Mesenchymal stem cell (in vitro differentiated cells and primary cell): ENCODE results near the gene PGGHG.

ENCODE experiments used
- DNase-seq: peaks from one replicate; pipeline ENCODE4 v3.0.0-alpha.2; 2013
- H2AFZ ChIP-seq: one replicate; pipeline ENCODE4 v1.6.1; 2013; ENCODE audit warnings: low read depth, mild to moderate bottlenecking, control low read depth, inconsistent platforms, low read length, moderate library complexity
- H2AK5ac ChIP-seq: 2 replicates; pipeline ENCODE4 v1.6.1; 2013; ENCODE audit warnings: low read length, moderate library complexity, mild to moderate bottlenecking, inconsistent platforms; ENCODE audit not compliant: severe bottlenecking
- H2BK120ac ChIP-seq: one replicate; pipeline ENCODE4 v1.6.1; 2013; ENCODE audit warnings: low read depth, mild to moderate bottlenecking, inconsistent platforms, low read length, moderate library complexity
- H2BK12ac ChIP-seq, 2 experiments: one replicate each; pipeline ENCODE4 v1.6.1; 2013; ENCODE audit warnings: inconsistent platforms in 2 of 2, low read length in 2 of 2, mild to moderate bottlenecking in 2 of 2, moderate library complexity in 2 of 2, control low read depth in 1 of 2
- H2BK15ac ChIP-seq: one replicate; pipeline ENCODE4 v1.6.1; 2013; ENCODE audit warnings: mild to moderate bottlenecking, low read depth, inconsistent platforms; ENCODE audit not compliant: poor library complexity, severe bottlenecking
- H2BK5ac ChIP-seq: 2 replicates; pipeline ENCODE4 v1.6.1; 2013; ENCODE audit warnings: low read depth, mild to moderate bottlenecking, low read length, control low read depth, inconsistent platforms; ENCODE audit not compliant: poor library complexity, severe bottlenecking
- H3K14ac ChIP-seq, 2 experiments: one replicate each; pipeline ENCODE4 v1.6.1; 2013; ENCODE audit warnings: inconsistent platforms in 2 of 2, low read length in 2 of 2, control low read depth in 1 of 2, mild to moderate bottlenecking in 1 of 2, moderate library complexity in 1 of 2
- H3K18ac ChIP-seq, 2 experiments: one replicate each; pipeline ENCODE4 v1.6.1; 2013; ENCODE audit warnings: inconsistent platforms in 2 of 2, low read length in 2 of 2, control low read depth in 1 of 2, low read depth in 1 of 2, mild to moderate bottlenecking in 1 of 2
- H3K23ac ChIP-seq, 2 experiments: one replicate each; pipeline ENCODE4 v1.6.1; 2013; ENCODE audit warnings: inconsistent platforms in 2 of 2, low read length in 2 of 2, mild to moderate bottlenecking in 2 of 2, moderate library complexity in 2 of 2, control low read depth in 1 of 2
- H3K27ac ChIP-seq: 2 replicates; pipeline ENCODE4 v1.5.1; 2013; ENCODE audit warnings: mild to moderate bottlenecking, moderate library complexity, low read length, control low read depth, inconsistent platforms; ENCODE audit not compliant: poor library complexity, severe bottlenecking
- H3K27me3 ChIP-seq, 2 experiments: 2 replicates each; pipeline versions ENCODE4 v1.6.1 to v1.7.0; 2013; ENCODE audit warnings: low read length in 2 of 2, mild to moderate bottlenecking in 2 of 2, moderate library complexity in 2 of 2, control low read depth in 1 of 2, inconsistent platforms in 1 of 2; ENCODE audit not compliant: control insufficient read depth in 1 of 2, insufficient read depth in 1 of 2
- H3K36me3 ChIP-seq, 2 experiments: 2 replicates each; pipeline versions ENCODE4 v1.6.1 to v1.7.0; 2013; ENCODE audit warnings: low read length in 2 of 2, control low read depth in 1 of 2, inconsistent platforms in 1 of 2, low read depth in 1 of 2, mild to moderate bottlenecking in 1 of 2; ENCODE audit not compliant: insufficient read depth in 2 of 2, control insufficient read depth in 1 of 2
- H3K4ac ChIP-seq, 2 experiments: one replicate each; pipeline ENCODE4 v1.6.1; 2013; ENCODE audit warnings: inconsistent platforms in 2 of 2, low read length in 2 of 2, mild to moderate bottlenecking in 2 of 2, moderate library complexity in 2 of 2, control low read depth in 1 of 2, low read depth in 1 of 2
- H3K4me1 ChIP-seq: 2 replicates; pipeline ENCODE4 v1.6.1; 2013; ENCODE audit warnings: low read depth, low read length, control low read depth; ENCODE audit not compliant: control insufficient read depth, insufficient read depth
- H3K4me2 ChIP-seq: 2 replicates; pipeline ENCODE4 v1.6.1; 2013; ENCODE audit warnings: low read length, mild to moderate bottlenecking, inconsistent platforms; ENCODE audit not compliant: poor library complexity, severe bottlenecking
- H3K4me3 ChIP-seq, 2 experiments: 2 replicates each; pipeline versions ENCODE4 v1.5.1 to v1.7.0; 2013; ENCODE audit warnings: low read length in 2 of 2, mild to moderate bottlenecking in 2 of 2, control low read depth in 1 of 2, low read depth in 1 of 2; ENCODE audit not compliant: insufficient read depth in 1 of 2
- H3K79me1 ChIP-seq: replicated peaks from 2 replicates; pipeline ENCODE4 v1.6.1; 2013; ENCODE audit warnings: mild to moderate bottlenecking, control low read depth, low read length, inconsistent platforms; ENCODE audit not compliant: poor library complexity, severe bottlenecking
- H3K9ac ChIP-seq: 2 replicates; pipeline ENCODE4 v1.7.0; 2013; ENCODE audit warnings: mild to moderate bottlenecking, low read length, moderate library complexity
- H3K9me3 ChIP-seq: 2 replicates; pipeline ENCODE4 v1.7.0; 2013; ENCODE audit warnings: mild to moderate bottlenecking, low read length; ENCODE audit not compliant: control insufficient read depth
- H4K8ac ChIP-seq: one replicate; pipeline ENCODE4 v1.6.1; 2013; ENCODE audit warnings: inconsistent platforms, mild to moderate bottlenecking, low read length, moderate library complexity
- H4K91ac ChIP-seq: one replicate; pipeline ENCODE4 v1.6.1; 2013; ENCODE audit warnings: mild to moderate bottlenecking, low read length, inconsistent platforms
- WGBS: methylation state at CpG from one replicate; pipeline ENCODE4 v1.1.7; 2013; ENCODE audit warnings: mixed read lengths; 5-methylcytosine and 5-hydroxymethylcytosine counted together

Gene PGGHG

DNA sequence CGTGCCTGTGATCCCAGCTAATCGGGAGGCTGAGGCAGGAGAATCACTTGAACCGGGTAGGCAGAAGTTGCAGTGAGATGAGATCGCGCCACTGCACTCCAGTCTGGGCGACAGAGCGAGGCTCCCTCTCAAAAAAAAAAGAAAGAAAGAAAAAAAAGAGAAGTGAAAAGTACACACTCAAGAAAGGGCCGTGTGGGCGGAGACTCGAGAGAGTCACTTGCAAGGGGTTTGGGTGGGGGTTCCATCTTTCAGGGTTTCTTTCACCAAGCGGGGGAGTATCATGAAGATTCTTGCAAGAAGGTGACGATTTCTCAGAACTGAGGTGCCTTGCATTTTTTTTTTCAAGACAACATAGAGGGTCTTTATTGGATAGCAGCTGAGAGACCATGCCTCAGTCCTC lies 14.4 kb downstream of the PGGHG start:
- no peak overlapping the region for H2BK12ac ChIP-seq
- peaks cover 12% of the 10 kb centered on the region for H3K4me1 ChIP-seq
- H2AFZ ChIP-seq: no peak overlapping the region
- H3K79me1 ChIP-seq: peaks cover 2% of the 10 kb centered on the region
- H3K27me3 ChIP-seq: peaks cover 0 to 23% of the 10 kb centered on the region in 2 experiments
- H3K23ac ChIP-seq: no peak overlapping the region
- no peak overlapping the region for H2BK5ac ChIP-seq
- H2AK5ac ChIP-seq: no peak overlapping the region
- no peak overlapping the region for H4K8ac ChIP-seq
- H3K4me2 ChIP-seq: no peak overlapping the region
- no peak overlapping the region for H3K9ac ChIP-seq
- WGBS: 98% methylated on average over 12 of the region's 12 CpGs
- no peak overlapping the region for H2BK120ac ChIP-seq
- H3K4ac ChIP-seq: no peak overlapping the region
- H4K91ac ChIP-seq: no peak overlapping the region
- no peak overlapping the region for H2BK15ac ChIP-seq
- H3K9me3 ChIP-seq: no peaks in the 10 kb centered on the region
- H3K14ac ChIP-seq: no peak overlapping the region
- no peak overlapping the region for H3K18ac ChIP-seq
- H3K27ac ChIP-seq: no peak overlapping the region
- no peaks in the 10 kb centered on the region for H3K36me3 ChIP-seq
- DNase-seq: no peak
- no peak overlapping the region for H3K4me3 ChIP-seq

- Histone ChIP-seq H2BK5ac (no peak overlapping the region), H4K91ac (peak overlapping the region; percentile 84), H3K9ac (no peak overlapping the region), H3K27ac (no peak overlapping the region), H3K23ac (no peak overlapping the region), H3K9me3 (no peaks in the 10 kb centered on the region), H2BK15ac (no peak overlapping the region), H3K4ac (peak overlapping the region in 1 of 2 experiments; percentile 24), H3K18ac (peak overlapping the region in 1 of 2 experiments; percentile 64), H2AK5ac (peak overlapping the region; percentile 85), H3K14ac (no peak overlapping the region), H2AFZ (no peak overlapping the region), H3K4me1 (peaks cover 16% of the 10 kb centered on the region), H3K79me1 (peaks cover 2% of the 10 kb centered on the region), H2BK120ac (peak overlapping the region; percentile 42), H3K4me2 (no peak overlapping the region), H4K8ac (no peak overlapping the region), H2BK12ac (no peak overlapping the region), H3K36me3 (no peaks in the 10 kb centered on the region), H3K4me3 (no peak overlapping the region), H3K27me3 (peaks cover 0 to 18% of the 10 kb centered on the region in 2 experiments)
- DNase-seq: no peak
- WGBS: 97% methylated on average over 52 of the region's 52 CpGs
These were observed 15.2 kb downstream of the PGGHG start for GRCh38 chr11:304061-304506.

DNA sequence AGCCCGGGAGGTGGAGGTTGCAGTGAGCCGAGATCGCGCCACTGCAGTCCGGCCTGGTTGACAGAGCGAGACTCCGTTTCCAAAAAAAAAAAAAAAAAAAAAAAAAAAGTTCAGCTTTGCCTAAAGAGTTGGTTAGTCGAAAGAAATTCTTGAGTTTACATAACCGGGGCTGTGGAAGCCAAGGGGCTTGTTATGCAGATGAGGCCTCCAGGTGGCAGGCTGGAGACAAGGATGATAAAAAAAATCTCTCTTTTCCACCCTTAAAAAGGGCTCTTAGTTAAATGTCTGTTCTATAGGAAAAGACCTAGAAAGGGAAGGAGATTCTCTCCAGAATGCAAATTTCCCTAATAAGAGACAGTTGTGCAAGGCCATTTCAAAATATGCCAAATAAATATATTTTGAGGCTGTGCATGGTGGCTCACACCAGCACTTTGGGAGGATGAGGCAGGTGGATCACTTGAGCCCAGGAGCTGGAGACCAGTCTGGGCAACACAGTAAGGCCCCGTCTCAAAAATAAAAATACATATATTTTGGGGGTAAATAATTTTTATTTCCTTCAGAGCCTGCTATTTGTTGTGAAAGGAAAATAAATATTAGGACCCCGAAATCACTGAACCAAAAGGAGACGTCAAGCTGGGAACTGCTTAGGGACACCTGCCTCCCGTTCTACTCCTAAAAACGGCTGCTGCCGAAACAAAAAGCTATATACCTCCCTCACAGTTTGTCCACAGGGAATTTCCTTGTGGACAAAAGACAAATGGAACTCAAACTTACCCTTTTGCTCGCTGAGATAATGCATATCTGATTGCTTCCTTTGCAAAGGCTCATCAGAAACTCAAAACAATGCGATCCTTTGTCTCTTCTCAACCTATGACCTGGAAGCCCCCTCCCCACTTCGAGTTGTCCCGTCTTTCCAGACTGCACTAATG lies 16.3 kb downstream of the PGGHG start:
- no peak overlapping the region for H4K91ac ChIP-seq
- H3K4ac ChIP-seq: no peak overlapping the region
- no peak overlapping the region for H3K14ac ChIP-seq
- H3K36me3 ChIP-seq: no peaks in the 10 kb centered on the region
- peak overlapping the region in 1 of 2 experiments; percentile 19 for H3K18ac ChIP-seq
- no peak overlapping the region for H3K23ac ChIP-seq
- no peak overlapping the region for H3K4me3 ChIP-seq
- H2BK120ac ChIP-seq: no peak overlapping the region
- H2BK12ac ChIP-seq: peak overlapping the region in 1 of 2 experiments; percentile 94
- H2BK15ac ChIP-seq: no peak overlapping the region
- peaks cover 19% of the 10 kb centered on the region for H3K4me1 ChIP-seq
- DNase-seq: peak; percentile 81
- no peak overlapping the region for H3K27ac ChIP-seq
- H3K9ac ChIP-seq: no peak overlapping the region
- peaks cover 0 to 9% of the 10 kb centered on the region in 2 experiments for H3K27me3 ChIP-seq
- H3K4me2 ChIP-seq: no peak overlapping the region
- H2AFZ ChIP-seq: no peak overlapping the region
- H3K79me1 ChIP-seq: peaks cover 4% of the 10 kb centered on the region
- 53% methylated on average over 16 of the region's 19 CpGs for WGBS
- H3K9me3 ChIP-seq: no peaks in the 10 kb centered on the region
- no peak overlapping the region for H2BK5ac ChIP-seq
- H4K8ac ChIP-seq: no peak overlapping the region
- H2AK5ac ChIP-seq: no peak overlapping the region

DNA sequence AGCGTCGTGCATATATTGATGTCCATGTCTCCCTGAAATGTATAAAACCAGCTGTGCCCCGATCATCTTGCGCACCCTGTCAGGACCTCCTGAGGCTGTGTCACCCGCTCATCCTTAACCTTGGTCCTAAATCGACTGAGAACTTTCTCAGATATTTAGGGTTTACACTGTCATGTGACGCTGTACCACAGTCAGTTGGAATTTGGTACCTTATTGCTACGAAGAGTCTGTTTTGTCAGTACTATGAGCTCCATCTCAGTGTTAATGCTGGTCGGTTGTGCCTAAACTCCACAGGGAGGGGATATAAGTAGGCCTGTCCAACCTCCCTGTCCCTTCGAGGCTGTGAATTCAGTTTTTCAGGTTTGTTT lies 16.9 kb downstream of the PGGHG start:
- no peak overlapping the region for H3K23ac ChIP-seq
- H3K36me3 ChIP-seq: no peaks in the 10 kb centered on the region
- no peak overlapping the region for H3K27ac ChIP-seq
- H2AK5ac ChIP-seq: peak overlapping the region; percentile 90
- H4K8ac ChIP-seq: no peak overlapping the region
- no peak overlapping the region for H3K14ac ChIP-seq
- peaks cover 4% of the 10 kb centered on the region for H3K79me1 ChIP-seq
- no peak overlapping the region for H3K4me2 ChIP-seq
- H3K4me1 ChIP-seq: peaks cover 19% of the 10 kb centered on the region
- no peak for DNase-seq
- no peak overlapping the region for H2BK120ac ChIP-seq
- H3K4ac ChIP-seq: peak overlapping the region in 1 of 2 experiments; percentile 74
- H4K91ac ChIP-seq: peak overlapping the region; percentile 43
- H2AFZ ChIP-seq: no peak overlapping the region
- peak overlapping the region; percentile 89 to 94 for H2BK12ac ChIP-seq
- no peak overlapping the region for H3K9ac ChIP-seq
- H3K9me3 ChIP-seq: no peaks in the 10 kb centered on the region
- peak overlapping the region in 1 of 2 experiments; percentile 19 for H3K18ac ChIP-seq
- H3K4me3 ChIP-seq: no peak overlapping the region
- H2BK5ac ChIP-seq: no peak overlapping the region
- H3K27me3 ChIP-seq: peaks cover 0 to 3% of the 10 kb centered on the region in 2 experiments
- WGBS: 91% methylated on average over 10 of the region's 10 CpGs
- peak overlapping the region; percentile 73 for H2BK15ac ChIP-seq
